HAP-1 (cell line): ENCODE measurements around the gene OBP2A.
"Not testable (repeated sequence)": the region's sequence is repeated elsewhere in the genome, so short reads cannot be mapped to it uniquely, and the experiment has no call there.

Experiments
- DNase-seq, 2 experiments: peaks; one replicate each; pipeline ENCODE4 v3.0.0-alpha.2; 2016 to 2020; ENCODE audit warnings: low spot score in 2 of 2
- H3K27me3 ChIP-seq: fragments of 250-450 bp; sonication (Bioruptor Pico); 2 replicates; pipeline ENCODE4 v1.5.1; 2020; ENCODE audit warnings: low read depth, mild to moderate bottlenecking, moderate library complexity
- H3K36me3 ChIP-seq: fragments of 250-450 bp; sonication (Bioruptor Pico); replicated peaks from 2 replicates; pipeline ENCODE4 v1.5.1; 2020; ENCODE audit warnings: mild to moderate bottlenecking
- H3K4me1 ChIP-seq: fragments of 250-450 bp; sonication (Bioruptor Pico); 2 replicates; pipeline ENCODE4 v1.5.1; 2020; ENCODE audit warnings: mild to moderate bottlenecking
- H3K4me3 ChIP-seq: fragments of 250-450 bp; sonication (Bioruptor Pico); 2 replicates; pipeline ENCODE4 v1.5.1; 2020; ENCODE audit warnings: mild to moderate bottlenecking, moderate library complexity
- H3K9me3 ChIP-seq: fragments of 250-450 bp; sonication (Bioruptor Pico); 2 replicates; pipeline ENCODE4 v1.5.1; 2020; ENCODE audit warnings: mild to moderate bottlenecking, moderate library complexity
- in situ Hi-C: fragments of 300-500 bp; cut with MboI; formaldehyde crosslinking; loops from 3 replicates; pipeline ENCODE4 v1.14.3; 2020; ENCODE audit warnings: low sequenced_read_pairs, inconsistent platforms, mixed read lengths

Gene OBP2A

GRCh38 chr9:135547756-135548736 is 2.1 kb downstream of the OBP2A start:
- no peaks in the 10 kb centered on the region for H3K27me3 ChIP-seq
- no peak overlapping the region for H3K4me3 ChIP-seq
- no peaks in the 10 kb centered on the region for H3K36me3 ChIP-seq
- in situ Hi-C loops, result no loop called here
- H3K4me1 ChIP-seq, result no peaks in the 10 kb centered on the region
- no peaks in the 10 kb centered on the region; the same call in 1 of the 2 replicates for H3K9me3 ChIP-seq
- DNase-seq, result no peak

GRCh38 chr9:135549478-135550343 is 3.8 kb downstream of the OBP2A start:
- in situ Hi-C loops, DNase-seq, H3K4me3 ChIP-seq, H3K4me1 ChIP-seq, H3K27me3 ChIP-seq, H3K36me3 ChIP-seq, H3K9me3 ChIP-seq: not testable (repeated sequence)

GRCh38 chr9:135550344-135550918 is 4.5 kb downstream of the OBP2A start:
- Histone ChIP-seq H3K27me3 (no peaks in the 10 kb centered on the region), H3K4me1 (no peaks in the 10 kb centered on the region), H3K36me3 (no peaks in the 10 kb centered on the region), H3K4me3 (no peak overlapping the region), H3K9me3 (no peaks in the 10 kb centered on the region)
- DNase-seq, result no peak
- in situ Hi-C loops, result no loop called here

GRCh38 chr9:135551031-135551430 is 5.1 kb downstream of the OBP2A start:
- in situ Hi-C loops, result no loop called here
- H3K27me3 ChIP-seq, result no peaks in the 10 kb centered on the region
- no peak overlapping the region for H3K4me3 ChIP-seq
- DNase-seq, result no peak
- H3K4me1 ChIP-seq, result no peaks in the 10 kb centered on the region
- no peaks in the 10 kb centered on the region for H3K36me3 ChIP-seq
- H3K9me3 ChIP-seq, result no peaks in the 10 kb centered on the region

GRCh38 chr9:135551456-135551855 is 5.5 kb downstream of the OBP2A start:
- in situ Hi-C loops, result no loop called here
- Histone ChIP-seq H3K36me3 (no peaks in the 10 kb centered on the region), H3K4me3 (no peak overlapping the region), H3K27me3 (no peaks in the 10 kb centered on the region), H3K4me1 (no peaks in the 10 kb centered on the region), H3K9me3 (no peaks in the 10 kb centered on the region)
- no peak for DNase-seq

- Histone ChIP-seq H3K36me3 (no peaks in the 10 kb centered on the region), H3K9me3 (no peaks in the 10 kb centered on the region), H3K4me3 (no peak overlapping the region), H3K4me1 (no peaks in the 10 kb centered on the region), H3K27me3 (no peaks in the 10 kb centered on the region)
- no peak for DNase-seq
- in situ Hi-C loops, result no loop called here
These were observed 6.2 kb downstream of the OBP2A start for GRCh38 chr9:135552021-135552697.

GRCh38 chr9:135552698-135553171 is 6.8 kb downstream of the OBP2A start:
- H3K27me3 ChIP-seq, result no peaks in the 10 kb centered on the region
- peak in 1 of 2 experiments; percentile 27 for DNase-seq
- H3K4me3 ChIP-seq, result no peak overlapping the region
- no peaks in the 10 kb centered on the region for H3K36me3 ChIP-seq
- H3K9me3 ChIP-seq, result no peaks in the 10 kb centered on the region
- no peaks in the 10 kb centered on the region for H3K4me1 ChIP-seq
- in situ Hi-C loops, result no loop called here

- H3K9me3 ChIP-seq, result no peaks in the 10 kb centered on the region
- in situ Hi-C loops, result no loop called here
These were observed 8.8 kb downstream of the OBP2A start for GRCh38 chr9:135554718-135555117.

GRCh38 chr9:135555203-135555602 is 9.3 kb downstream of the OBP2A start:
- no peak overlapping the region for H3K4me3 ChIP-seq
- no peak for DNase-seq
- no peaks in the 10 kb centered on the region for H3K4me1 ChIP-seq
- H3K27me3 ChIP-seq, result no peaks in the 10 kb centered on the region
- no peaks in the 10 kb centered on the region for H3K9me3 ChIP-seq
- no peaks in the 10 kb centered on the region for H3K36me3 ChIP-seq
- in situ Hi-C loops, result no loop called here

More at GRCh38 chr9:135554718-135555117, 8.8 kb downstream of the OBP2A start:
- no peak for DNase-seq
- Histone ChIP-seq H3K4me3 (no peak overlapping the region), H3K27me3 (no peaks in the 10 kb centered on the region), H3K4me1 (no peaks in the 10 kb centered on the region), H3K36me3 (no peaks in the 10 kb centered on the region)

- H3K4me1 ChIP-seq, result no peaks in the 10 kb centered on the region
- H3K4me3 ChIP-seq, result no peak overlapping the region
- in situ Hi-C loops, result no loop called here
- no peak for DNase-seq
- H3K9me3 ChIP-seq, result no peaks in the 10 kb centered on the region
- no peaks in the 10 kb centered on the region for H3K36me3 ChIP-seq
- no peaks in the 10 kb centered on the region for H3K27me3 ChIP-seq
These were observed 10.0 kb downstream of the OBP2A start for GRCh38 chr9:135555910-135556309.

GRCh38 chr9:135559606-135560005 is 13.7 kb downstream of the OBP2A start:
- H3K4me1 ChIP-seq, result no peaks in the 10 kb centered on the region
- H3K36me3 ChIP-seq, result no peaks in the 10 kb centered on the region
- in situ Hi-C loops, result no loop called here
- no peak for DNase-seq
- H3K9me3 ChIP-seq, result no peaks in the 10 kb centered on the region
- no peaks in the 10 kb centered on the region for H3K27me3 ChIP-seq
- H3K4me3 ChIP-seq, result no peak overlapping the region

- Histone ChIP-seq H3K9me3 (no peaks in the 10 kb centered on the region), H3K36me3 (no peaks in the 10 kb centered on the region), H3K4me3 (no peak within 1 kb of the TSS), H3K27me3 (no peaks in the 10 kb centered on the region), H3K4me1 (no peaks in the 10 kb centered on the region)
- in situ Hi-C loops, result no loop called here
- no peak for DNase-seq
These were observed 15.7 kb downstream of the OBP2A start, which contains the start of gene PAEP for GRCh38 chr9:135561391-135562234. Gene PAEP, plus strand, starts transcription at chr9:135561756.
